ENCODE data around the gene UBA7.

DNA sequence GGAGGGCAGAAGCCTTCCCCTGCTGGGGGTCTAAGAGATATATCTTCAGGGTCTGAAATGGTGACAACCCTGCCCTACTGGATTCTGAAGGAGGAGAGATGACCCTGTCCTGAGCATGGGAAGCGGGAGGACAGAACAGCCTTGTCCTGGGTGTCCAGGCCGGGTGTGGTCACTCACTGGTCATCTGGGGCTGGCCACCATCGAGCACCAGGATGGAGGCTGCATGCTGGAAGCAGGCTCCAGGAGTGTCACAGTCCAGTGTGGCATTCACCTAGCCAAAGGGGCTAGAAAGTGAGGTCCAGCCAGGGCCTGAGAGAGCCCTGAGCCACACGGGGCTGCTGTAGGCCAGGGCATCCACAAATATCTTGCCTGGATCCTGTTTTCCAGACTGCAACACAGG, 19.3 kb downstream of the UBA7 start:
- TF ChIP-seq YY1 (IDR thresholded peaks at IDR 0.05; ENCODE audit: insufficient read depth, insufficient read length) (no peak), SUZ12 (IDR thresholded peaks at IDR 0.05; ENCODE audit: extremely low read depth, insufficient read depth, insufficient read length) (no peak), ZNF274 (IDR thresholded peaks at IDR 0.05; ENCODE audit: low read depth, low read length) (no peak)
